Stimulated activated CD4-positive, alpha-beta T cell treated with anti-CD3 and anti-CD28 coated beads, Interleukin-1b, Interleukin-23, amount 100 ng/mL, for 24 hours (primary cell): ENCODE results near the gene GOSR1.
"Not testable (repeated sequence)": the region's sequence is repeated elsewhere in the genome, so short reads cannot be mapped to it uniquely, and the experiment has no call there.

Experiments used
- DNase-seq, 4 experiments: peaks; one replicate each; pipeline ENCODE4 v3.0.0-alpha.2; 2020; ENCODE audit warnings: low read depth in 4 of 4, low spot score in 1 of 4

The GOSR1 gene

DNA sequence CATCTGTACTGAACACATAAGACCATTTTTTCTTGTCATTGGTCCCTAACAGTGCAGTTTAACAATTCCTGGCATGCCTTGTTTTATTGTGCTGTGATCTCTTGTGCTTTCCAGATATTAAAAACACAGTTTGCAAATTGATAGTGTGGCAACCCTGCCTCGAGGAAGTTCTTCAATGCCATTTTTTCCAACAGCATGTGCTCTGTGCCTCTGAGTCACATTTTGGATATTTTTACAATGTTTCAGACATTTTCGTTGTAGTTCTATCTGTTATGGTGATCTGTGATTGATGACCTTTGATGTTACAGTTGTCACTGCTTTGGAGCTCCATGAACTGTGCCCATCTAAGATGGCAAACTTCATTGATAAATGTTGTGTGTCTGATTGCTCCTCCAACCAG lies 66.2 kb downstream of the GOSR1 start:
- DNase-seq = no peak

DNA sequence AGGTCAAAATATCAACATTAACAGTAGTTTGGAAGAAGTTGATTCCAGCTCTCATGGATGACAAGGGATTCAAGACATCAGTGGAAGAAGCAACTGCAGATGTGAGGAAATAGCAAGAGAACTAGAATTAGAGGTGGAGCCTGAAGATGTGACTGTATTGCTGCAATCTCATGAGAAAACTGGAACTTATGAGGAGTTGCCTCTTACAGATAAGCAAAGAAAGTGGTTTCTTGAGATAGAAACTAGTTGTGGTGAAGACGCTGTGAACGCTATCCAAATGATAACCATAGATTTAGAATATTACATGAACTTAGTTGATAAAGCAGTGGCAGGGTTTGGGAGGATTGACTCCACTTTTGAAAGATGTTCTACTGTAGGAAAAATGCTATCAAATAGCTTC lies 67.8 kb downstream of the GOSR1 start:
- no peak for DNase-seq

DNA sequence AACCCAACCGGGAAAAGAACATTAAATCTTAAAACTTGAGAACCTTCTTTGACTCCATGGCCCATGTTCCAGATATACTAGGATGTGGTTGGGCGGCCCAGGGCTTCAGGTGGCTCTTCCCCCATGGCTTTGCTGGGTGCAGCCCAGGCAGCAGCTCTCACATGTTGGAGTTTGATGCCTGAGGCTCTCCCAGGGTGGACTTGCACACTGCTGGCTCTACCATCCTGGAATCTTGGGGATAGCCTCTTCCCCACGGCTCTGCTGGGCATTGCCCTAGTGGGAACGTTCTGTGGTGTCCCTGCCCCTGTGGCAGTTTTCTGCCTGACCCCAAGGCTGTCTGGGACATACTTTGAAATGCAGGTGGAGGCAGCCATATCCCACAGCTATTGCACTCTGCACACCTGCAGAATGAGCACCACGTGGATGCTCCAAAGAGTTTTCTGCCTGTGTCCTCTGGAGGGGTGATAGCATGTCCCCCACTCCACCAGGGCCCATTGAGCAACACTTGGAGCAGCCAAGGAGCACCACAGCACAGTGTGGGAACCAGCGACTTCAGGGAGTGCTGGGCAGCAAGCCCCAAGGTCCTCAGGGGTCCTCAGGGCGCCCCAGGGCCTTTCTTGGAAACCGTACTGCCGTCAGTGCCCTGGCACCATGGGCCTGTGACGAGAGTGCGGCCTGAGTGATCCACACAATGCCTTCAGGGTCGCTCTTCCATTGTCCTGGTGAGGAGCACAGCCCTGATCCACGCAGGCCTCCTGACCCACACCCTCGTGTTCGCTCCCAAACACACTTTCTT lies 70.8 kb downstream of the GOSR1 start:
- DNase-seq = no peak

DNA sequence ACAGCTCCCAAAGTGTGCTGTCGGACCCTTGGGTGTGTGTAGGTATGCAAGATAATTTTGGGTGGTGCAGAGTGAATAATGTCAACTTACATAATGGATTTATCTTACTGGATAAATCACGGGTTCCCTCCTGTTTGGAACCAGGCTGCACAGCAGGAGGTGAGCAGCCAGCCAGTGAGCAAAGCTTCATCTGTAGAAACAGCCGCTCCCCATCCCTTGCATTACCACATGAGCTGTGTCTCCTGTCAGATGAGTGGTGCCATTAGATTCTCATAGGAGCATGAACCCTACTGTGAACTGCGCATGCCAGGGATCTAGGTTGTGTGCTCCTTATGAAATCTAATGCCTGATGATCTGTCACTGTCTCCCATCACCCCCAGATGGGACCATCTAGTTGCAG lies 72.0 kb downstream of the GOSR1 start:
- DNase-seq = not testable (repeated sequence)

DNA sequence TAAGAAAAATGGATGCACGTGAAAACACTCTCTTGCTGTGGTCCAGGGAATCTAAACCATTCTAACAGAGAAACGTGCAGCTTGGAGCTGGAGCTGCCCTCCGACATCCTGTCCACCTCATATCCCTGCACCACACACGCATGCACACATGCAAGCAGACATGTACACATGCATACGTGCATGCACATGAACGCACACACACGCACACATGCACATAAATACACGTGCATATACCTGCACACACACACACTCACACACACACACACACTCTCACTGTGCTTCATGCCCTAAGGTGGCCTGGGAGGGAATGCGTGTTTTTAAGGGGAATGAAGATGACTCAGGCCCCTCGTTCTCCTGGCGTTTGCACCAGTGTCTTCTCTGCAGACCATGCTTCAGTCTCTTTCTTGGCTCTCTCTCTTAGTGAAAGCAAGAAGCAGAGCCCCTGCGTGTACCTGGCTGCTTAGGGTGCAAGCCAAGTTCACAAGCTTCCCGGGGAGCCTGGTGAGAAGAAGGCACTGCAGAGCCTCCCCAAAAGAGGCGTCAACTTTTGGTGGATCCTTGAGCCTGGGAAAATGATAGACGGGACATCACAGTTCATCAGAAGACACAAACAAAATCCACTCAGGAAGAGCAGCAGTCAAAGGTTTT lies 72.8 kb downstream of the GOSR1 start:
- no peak for DNase-seq

DNA sequence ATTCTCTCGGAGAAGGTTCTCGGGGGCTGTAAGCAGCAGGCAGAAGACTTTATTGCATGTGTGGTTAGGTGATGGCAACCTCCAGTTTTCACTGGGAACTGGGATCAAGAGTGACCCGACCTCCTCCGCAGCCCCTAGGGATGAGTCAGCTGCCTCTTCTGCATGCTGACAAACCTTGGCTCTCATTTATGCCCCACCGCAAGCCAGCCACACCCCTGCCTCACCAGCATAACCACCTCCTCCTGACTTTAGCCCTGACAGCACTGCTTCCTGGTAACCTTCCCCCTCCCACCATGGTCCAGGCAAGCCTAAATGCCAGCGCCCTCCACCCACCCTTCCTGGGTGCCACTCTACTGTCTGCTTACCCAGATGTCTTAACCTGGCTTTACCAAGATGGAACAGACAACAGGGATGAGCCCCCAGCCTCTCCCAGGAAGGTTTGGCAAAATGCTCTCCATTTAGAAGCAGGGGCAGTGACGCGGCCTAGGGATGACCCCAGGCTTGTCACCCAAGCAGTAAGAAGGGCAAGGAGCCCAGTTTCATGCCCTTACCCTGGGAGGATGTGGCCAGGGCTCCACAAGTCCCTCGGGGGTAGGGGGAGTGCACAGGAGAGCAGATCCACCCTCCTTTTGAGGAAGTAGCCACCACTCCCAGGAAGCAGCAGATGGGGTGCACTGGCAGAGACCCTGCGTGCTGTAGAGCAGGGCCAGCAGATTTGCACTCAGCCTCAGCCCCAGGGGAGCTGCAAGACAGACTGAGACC lies 73.5 kb downstream of the GOSR1 start:
- no peak for DNase-seq

DNA sequence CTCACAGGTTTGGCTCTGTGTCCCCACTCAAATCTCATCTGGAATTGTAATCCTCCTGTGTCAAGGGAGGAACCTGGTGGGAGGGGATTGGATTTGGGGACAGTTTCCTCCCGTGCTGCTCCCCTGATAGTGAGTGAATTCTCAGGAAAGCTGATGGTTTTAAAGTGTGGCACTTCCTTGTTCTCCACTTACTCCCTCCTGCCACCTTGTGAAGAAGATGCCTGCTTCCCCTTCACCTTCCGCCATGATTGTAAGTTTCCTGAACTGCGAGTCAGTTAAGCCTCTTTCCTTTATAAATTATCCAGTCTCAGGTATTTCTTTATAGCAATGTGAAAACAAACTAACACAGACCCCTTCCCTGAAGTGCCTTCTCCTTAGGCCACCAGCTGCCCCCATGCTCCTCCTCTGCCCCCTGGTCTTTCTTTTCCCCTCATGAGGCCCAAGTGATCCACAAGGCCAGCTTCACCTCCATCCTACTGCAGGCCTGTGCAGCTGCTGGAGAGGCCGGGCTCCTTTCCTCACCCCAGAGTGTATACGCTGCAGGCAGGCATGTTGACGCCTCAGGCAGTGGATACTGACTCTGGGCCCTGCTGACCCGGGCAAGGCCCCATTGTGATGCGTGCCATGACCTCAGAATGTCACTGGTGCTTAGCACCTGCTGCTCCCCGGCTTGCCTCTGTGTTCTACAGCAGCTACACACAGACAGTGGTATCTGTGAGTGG lies 74.2 kb downstream of the GOSR1 start:
- DNase-seq = not testable (repeated sequence)

DNA sequence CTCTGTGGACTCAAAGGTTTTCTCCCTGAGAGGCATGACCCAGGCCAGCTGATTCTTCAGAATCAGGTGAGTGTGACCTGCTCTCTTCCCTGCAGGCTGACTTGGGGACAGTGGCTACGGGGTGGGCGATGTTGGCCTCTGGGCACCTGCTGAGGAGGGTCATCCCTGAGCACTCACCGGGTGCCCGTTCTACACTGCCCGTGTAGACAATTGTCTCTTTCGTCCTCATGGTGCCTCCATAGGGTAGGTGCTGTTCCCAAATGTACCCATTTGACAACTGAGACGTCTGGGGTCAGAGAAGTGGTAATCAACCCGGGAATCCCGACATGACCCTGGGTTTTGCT lies 74.8 kb downstream of the GOSR1 start:
- no peak for DNase-seq

DNA sequence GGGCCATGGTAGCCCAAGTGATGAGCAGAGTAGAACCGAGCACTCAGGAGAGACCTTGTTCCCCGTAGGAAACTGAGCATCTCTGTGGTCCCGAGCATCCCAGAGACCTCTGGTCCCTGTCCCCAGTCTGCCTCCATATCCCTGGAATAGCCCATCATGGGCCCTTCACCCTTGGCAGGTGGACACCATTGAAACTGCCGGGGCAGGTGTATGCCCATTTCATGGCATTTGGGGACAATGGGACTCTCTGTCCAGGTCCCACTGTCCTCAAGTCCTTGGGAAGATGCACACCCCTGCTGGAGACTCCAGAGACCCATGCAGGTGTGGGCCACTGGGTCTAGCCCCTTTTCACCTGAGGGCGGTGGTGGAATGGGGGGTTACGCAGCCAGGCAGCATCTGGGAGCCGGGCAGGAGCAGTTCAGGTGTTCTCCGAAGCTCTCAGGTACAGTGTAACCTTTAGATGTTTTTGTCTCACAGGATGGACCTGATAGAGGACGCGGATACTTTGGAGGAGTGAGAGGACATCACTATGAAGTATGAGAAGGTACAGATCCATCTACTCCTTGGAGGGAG lies 75.9 kb downstream of the GOSR1 start:
- DNase-seq = no peak

DNA sequence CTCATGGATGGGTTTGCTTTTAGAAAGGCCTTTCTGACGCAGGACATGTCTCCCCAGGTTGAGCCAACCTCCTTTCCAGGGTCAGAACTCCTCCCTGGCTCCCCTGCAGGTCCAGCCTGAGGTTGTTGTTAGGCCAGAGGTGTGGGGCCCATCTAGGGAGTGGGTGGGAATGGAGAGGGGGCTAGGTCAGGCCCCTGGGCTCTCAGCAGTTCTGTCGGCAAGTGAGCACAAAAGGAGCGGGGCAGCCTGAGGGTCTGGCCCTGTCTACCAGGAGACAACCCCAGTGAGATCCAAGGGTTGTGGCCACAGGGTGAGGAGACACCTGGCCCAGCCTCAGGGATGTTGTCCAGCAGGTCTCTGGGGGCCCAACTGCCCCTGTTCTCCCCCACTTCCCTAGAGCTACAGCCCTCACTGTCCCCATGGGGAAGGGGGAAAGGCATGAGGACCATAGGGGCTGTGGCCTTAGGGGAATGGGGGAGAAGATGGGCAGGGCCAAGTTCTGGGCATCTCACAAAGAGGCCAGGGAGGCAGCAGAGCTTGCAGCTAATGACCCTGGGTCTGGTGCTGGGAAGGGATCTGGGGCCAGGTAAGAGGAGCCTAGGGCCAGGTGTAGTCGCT lies 76.7 kb downstream of the GOSR1 start:
- not testable (repeated sequence) for DNase-seq

DNA sequence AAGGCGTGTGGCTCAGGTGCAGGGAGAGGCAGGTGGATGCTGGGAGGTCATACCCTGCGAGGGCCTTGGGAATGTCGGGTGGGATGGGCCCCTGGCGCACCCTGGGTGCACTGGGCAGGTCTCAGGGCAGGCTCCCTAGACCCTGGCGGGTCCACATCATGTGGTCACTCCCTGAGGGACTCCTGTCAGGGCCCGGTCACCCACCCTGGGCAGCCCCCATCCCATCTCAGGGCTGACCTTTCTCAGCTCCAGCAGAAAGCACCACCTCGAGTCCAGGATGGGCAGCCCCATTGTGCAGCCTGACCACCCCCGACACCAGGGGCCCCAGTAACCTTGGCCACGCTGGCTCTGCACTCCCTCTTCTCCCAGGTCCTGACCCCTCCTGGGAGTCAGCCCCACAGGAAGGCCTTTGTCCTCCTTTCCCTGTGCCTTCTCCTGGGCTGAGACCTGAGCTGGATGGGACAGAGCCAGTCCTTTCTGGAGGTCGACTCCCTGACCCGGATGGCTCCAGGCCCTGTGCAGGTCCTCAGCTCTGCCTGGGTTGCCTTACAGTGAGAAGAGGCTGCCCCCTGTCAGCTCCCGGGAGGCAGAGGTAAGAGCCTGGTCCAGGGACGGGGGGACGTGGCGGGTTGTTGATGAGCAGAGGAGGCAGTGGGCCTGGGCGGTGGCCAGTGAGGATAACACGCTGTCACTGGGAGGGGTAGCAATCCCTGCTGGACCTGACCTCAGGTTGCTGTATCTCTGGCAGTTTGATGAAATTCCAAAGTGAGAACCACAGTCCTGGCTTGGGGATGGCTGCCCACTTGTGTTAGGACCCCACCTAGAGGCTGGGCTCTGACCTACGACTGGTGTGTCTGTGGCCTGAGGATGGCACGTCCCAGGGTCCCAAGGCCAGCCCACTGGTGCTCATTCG lies 77.9 kb downstream of the GOSR1 start:
- DNase-seq = no peak

DNA sequence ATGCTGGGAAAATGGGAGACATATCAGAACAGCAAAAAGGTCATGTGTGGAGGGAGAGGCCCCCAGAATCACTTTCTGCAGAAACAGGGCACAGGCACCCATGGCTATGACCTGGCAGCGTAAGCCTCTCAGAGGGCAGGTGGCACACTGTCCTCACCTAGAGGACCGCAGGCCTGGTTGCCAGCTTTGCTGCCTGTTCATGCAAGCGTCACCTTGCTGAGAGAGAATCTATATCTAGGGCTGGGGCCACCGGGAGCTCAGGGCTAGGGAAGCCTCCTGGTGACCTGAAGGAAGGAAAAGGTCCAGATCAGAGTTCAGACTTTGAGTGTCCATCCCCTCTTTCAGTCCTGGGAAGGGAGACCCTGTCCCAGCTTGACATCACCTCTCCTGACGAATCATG lies 78.7 kb downstream of the GOSR1 start:
- no peak for DNase-seq

DNA sequence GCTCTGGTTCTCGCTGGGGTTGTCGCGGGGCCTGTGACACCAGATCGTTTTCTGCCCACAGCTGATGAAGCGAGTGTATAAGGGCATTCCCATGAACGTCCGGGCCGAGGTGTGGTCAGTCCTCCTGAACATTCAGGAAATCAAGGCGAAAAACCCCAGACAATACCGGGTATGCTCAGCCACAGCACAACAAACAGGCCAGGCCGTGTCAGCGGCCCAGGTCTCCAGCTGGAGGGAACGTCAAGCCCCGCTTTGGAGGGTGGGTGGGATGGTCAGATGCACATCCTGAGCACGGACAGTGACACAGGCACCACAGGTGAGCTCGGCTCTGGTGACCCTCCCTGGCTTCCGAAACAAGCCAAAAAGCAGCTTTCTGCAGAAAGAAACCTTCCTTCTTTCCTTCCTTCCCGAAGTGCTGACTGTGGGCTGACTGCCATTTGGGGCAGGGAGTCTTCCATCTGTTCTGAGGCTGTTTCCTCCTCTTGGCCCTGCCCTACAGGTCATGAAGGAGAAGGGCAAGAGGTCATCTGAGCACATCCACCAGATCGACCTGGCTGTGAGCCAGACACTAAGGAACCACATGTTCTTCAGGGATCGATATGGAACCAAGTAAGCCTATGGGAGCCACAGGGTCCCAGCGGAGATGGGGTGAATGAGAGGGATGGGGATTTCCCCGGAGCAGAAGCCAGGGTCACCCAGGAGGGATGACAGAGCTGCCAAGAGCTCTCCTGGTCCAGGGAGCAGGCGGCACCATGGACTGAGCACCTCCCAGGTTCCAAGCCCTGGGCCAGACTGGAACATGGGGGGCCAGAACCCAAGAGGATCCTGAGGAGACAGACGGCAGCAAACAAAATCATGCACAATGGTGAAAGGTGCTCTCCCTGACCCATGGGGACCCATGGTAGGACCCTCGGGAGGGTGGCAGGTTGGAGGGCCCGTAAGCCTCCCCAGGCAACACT lies 79.4 kb downstream of the GOSR1 start:
- DNase-seq = no peak

DNA sequence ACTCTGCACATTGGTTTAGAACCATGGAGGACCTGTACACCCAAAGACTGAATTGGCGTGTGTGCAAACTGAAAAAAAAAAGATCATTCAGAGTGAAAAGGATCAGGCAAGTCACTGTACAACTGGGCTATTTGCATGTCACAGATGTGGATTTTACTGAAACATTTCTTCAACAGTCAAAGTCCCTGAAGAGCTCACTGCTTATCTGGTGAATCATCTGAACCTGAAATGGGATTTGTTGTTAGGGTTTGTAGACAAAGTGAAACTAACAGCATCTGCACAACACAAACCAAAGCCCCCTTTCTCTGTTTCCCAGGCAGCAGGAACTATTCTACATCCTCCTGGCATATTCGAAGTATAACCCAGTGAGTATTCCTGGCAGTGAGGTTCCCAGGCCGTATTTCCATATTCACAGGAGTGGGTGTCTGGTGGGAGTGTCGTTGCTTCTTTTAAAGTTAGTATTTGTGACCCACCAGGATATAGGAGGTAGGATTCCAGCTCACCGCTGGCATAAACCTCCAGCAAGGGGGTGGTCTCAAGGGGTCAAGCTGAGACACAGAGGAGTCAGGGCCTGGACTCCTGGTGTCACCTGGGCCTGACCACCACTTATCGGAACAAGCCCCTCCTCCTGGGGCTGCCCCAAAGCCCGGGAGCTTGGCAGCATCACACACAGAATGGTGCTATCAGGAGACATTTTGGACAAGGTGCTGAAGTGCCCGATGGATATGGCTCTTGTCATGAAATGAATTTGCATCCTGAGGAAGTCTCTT lies 80.9 kb downstream of the GOSR1 start:
- no peak for DNase-seq

DNA sequence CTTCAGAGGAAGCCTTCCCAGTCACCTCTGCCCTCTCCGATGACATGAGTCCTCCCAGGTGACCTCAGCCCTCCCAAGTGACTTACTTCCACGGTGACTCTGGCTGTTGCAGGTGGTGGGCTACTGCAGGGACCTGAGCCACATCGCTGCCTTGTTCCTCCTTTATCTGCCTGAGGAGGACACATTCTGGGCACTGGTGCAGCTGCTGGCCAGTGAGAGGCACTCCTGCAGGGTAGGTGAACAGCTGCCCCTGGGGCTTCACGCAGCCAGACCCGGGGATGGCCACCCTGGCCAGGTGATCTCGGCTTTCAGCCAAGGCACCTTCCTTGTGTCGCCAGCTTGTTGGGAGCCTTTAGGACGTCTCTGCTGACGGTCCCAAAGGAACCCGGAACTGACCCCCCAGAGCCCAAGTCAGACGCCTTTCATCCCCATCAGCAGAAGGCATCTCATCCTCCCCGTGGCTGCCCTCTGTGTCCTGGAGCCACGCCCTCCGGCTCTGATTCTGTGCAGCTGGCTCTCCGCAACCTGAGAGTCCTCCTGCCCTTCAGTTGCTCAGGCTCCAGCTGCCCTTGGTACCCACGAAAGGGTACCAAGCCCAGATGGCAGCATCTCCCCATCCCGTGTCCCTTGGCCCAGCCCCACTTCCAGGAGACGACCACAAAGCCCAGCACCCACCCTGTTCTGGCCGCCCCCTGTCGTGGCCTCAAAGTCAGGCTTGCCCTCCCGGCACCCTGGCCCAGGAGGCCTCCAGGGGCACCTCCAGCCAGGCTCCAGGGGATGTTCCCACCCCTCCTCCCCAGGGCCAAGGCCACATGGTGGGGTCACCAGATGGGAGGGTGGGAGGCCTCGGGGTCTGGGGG lies 81.7 kb downstream of the GOSR1 start:
- no peak for DNase-seq

DNA sequence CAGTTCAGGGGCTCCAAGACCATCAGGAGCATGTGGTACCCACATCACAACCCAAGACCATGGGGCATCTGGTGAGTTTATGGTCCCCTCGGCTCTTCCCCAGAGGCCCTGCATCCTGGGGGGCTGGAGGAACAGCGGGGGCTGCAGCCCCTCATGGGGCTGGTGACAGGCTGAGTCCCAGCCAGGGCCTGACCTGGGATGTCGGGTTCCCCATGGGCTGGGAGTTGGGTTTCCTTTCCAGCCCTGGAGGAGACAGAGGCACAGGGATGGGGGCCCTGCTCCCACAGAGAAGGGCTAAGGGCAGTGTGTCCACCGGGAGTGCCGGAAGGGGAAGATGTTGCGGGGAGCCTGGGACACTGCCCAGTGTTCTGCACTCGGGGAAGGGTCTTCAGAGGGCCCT lies 82.4 kb downstream of the GOSR1 start:
- DNase-seq = no peak
